Dermis blood vessel endothelial cell (primary cell): ENCODE results near the gene IL24. TPM values are rescaled to one million over a fixed set of nuclear protein-coding genes. Genes with fewer than 3 reads are reported as not detected.
A peak's percentile ranks its signal among the peaks of the same experiment; 100 is the strongest.
"Not testable (repeated sequence)": the region's sequence is repeated elsewhere in the genome, so short reads cannot be mapped to it uniquely, and the experiment has no call there.

ENCODE experiments used
- DNase-seq: peaks from one replicate; pipeline ENCODE4 v3.0.0; 2010
- total RNA-seq: library from RNA; depleted of rRNA; stranded (reverse); fragments of >200 nt; gene quantifications from 2 replicates; pipeline ENCODE4 v1.2.3, GENCODE V29; 2014

The IL24 gene, protein sequence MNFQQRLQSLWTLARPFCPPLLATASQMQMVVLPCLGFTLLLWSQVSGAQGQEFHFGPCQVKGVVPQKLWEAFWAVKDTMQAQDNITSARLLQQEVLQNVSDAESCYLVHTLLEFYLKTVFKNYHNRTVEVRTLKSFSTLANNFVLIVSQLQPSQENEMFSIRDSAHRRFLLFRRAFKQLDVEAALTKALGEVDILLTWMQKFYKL
- not detected in 2 replicates for total RNA-seq

DNA sequence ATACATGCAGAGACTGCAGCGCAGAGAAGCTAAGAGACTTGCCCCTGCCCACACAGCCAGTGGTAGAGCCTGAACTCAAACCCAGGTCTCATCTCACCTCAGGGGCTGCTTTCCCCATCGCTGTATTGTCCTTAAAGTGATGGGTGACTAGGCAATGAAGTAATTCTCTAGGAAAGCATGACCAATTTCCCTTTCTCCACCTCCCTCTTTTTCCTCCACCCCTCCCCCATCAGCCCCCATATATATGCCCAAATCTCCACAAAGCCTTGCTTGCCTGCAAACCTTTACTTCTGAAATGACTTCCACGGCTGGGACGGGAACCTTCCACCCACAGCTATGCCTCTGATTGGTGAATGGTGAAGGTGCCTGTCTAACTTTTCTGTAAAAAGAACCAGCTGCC is at the start of gene IL24:
IL24 (plus strand) TSS at position 269 of the 400 bp plus-strand sequence. CDS start 390 bp downstream, outside the sequence.
- DNase-seq = no peak

DNA sequence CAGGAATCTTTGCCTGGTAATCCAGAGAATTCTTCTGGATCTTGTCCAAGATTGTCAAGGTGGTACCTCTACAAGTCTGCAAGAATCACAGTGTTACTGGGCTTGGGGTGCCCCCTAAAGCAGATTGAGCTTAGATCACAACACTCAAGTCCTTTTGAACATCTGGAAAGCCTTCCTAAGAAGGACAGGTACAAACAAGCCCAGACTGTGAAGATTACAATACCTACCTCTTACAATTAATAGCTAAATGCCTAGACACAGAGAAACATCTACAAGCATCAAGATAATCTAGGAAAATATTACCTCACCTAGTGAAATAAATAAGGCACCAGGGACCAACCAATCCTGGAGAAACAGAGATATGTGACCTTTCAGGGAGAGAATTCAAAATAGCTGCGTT is 49.3 kb upstream of the IL24 start:
- no peak for DNase-seq

DNA sequence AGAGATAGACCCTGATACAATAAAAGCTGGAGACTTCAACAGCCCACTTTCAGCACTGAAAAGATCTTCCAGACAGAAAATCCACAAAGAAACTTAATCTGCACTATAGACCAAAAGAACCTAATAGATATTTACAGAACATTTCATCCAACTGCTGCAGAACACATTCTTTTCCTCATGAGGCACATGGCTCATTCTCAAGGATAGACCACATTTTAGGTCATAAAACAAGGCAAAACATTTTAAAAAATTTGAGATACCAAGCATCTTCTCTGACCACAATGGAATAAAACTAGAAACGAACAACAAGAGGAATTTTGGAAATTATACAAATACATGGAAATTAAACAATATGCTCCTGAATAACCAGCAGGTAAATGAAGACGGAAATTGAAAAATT is 46.8 kb upstream of the IL24 start:
- no peak for DNase-seq

DNA sequence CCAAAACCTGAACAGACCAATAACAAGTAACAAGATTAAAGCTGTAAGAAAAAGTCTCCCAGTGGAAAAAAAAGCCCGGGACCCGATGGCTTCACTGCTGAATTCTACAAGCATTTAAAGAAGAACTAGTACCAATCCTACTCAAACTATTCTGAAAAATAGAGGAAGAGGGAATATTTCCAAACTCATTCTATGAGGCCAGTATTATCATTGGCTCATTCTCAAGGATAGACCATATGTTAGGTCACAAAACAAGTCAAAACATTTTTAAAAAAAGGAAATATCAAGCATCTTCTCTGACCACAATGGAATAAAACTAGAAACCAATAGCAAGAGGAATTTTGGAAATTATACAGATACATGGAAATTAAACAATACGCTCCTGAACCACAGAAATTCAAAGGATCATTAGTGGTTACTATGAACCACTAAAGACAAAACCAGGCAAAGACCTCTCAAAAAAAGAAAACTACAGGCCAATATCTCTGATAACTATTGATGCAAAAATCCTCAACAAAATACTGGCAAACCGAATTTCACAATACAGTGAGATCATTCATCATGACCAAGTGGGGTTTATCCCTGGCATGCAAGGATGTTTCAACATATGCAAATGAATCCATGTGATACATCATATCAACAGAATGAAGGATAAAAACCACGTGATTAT is 45.8 kb upstream of the IL24 start:
- no peak for DNase-seq

DNA sequence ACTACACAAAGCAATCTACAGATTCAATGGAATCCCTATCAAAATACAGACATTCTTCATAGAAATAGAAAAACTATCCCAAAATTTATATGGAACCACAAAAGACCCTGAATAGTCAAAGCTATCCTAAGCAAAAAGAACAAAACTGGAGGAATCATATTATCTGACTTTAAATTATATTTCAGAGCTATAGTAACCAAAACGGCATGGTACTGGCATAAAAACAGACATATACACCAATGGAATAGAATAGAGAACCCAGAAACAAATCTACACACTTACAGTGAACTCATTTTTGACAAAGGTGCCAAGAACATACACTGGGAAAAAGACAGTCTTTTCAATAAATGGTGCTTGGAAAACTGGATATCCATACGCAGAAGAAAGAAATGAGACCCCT is 44.6 kb upstream of the IL24 start:
- DNase-seq = not testable (repeated sequence)

DNA sequence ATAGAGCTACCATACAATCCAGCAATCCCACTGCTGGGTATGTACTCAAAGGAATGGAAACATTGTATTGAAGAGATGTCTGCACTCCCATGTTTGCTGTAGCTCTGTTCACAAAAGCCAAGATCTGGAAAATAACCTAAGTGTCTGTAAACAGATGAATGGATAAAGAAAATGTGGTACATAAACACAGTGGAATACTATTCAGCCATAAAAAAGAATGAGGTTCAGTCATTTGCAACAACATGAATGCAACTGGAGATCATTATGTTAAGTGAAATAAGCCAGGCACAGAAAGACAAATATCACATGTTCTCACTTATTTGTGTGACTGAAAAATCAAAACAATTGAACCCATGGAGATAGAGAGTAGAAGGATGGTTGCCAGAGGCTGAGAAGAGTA is 43.5 kb upstream of the IL24 start:
- DNase-seq = not testable (repeated sequence)

DNA sequence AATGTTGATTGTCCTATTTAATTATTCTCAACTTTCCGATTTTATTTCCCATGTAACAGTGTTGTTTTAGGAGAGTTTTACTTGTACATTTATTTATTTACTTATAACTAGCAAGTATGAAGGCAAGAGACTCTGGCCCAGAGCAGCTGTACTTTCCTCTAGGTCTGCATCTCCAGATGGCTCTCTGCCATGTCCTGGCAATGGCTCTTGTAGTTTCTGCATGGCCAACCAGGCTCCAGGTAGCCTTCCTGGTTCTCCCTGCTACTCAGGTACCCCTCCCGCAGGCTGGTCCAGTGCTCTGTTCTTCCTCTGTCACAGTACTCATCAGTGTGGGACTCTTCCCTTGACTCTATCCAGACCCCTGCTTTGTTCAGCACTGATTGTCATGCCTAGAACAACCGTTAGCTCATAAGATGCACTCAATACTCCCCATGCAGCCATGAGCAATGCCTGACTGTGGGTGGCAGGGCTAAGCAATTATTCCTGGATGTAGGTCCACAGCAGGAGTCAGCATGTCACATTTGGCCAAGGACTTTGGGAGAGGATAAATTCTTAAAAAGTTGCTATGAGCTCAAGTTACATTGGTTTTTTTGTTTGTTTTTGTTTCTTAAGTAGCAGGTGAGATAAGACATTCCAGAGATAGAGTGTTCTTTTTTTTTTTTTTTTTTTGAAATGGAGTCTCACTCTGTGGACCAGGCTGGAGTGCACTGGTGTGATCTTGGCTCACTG is 42.7 kb upstream of the IL24 start:
- no peak for DNase-seq

DNA sequence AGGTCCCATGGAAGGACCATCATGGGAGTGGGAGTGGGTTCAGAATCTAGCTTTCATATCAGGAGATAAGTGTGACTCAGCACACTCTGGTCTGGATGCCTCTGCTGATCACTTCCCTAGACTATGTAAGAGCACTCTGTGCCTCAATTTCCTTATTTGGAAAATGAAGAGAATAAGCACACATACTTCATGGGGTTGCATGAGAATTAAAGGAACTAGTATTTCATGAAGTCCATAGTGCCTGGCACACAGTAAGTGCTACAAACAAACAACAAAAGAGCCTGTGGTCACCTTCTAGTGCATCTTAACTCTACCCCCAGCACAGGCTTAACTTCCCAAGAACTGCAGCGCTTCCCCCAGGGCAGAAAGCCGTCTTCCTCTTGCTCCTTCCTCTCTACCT is 41.4 kb upstream of the IL24 start:
- no peak for DNase-seq

DNA sequence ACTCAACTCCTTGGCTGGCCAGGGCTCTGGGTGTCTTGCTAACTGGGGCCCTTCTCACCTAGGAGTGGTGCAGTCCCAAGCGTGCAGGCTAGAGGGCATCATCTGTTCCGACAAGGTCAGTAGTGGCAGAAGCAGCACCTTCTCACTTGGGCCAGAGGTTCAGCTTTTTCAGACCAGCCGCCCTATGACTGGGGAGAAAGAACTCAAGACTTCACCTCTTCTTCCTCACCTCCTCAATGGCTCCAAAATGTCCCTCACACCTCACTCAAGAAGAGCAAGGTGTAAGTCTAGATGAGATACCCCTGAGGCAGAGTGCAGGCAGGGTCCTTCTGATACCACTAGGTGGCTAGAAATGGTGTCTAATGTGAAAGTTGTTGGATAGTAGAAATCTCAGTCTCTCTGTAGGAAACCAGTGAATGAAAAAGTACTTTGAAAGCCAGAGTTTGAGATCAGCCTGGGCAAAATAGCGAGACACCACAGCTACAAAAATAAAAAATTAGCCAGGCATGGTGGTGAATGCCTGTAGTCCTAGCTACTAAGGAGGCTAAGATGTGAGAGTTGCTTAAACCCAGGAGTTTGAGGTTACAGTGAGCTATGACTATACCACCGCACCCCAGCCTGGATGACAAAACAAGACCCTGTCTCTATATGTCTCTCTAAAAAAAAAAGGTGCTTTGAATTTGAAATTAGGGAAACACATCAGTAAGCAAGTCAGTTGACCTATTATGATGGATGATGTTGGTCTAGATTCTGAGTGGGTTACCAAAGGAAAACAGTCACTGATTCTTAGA is 40.4 kb upstream of the IL24 start:
- DNase-seq = no peak

DNA sequence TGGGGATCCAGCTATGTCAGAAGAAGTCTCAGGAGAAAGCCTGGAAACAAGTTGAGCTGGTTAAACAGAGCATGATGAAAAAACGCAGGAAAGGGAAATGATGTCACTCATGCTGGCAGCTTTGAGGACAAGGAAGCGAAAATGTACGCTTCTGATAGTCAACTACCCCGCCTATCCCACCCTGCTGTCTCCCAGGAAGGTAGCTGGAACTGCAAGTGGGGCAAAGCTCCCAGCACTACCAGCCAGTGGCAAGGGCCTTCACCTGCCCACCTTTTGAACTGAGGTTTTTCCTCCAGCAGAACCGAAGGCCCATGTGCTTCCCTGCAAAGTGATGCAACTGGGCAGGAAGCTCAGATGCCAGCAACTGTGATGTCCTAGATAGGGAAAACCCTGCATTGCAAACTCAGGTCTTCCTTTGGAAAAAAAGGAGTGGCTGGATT is 38.1 kb upstream of the IL24 start:
- DNase-seq = peak; percentile 21

DNA sequence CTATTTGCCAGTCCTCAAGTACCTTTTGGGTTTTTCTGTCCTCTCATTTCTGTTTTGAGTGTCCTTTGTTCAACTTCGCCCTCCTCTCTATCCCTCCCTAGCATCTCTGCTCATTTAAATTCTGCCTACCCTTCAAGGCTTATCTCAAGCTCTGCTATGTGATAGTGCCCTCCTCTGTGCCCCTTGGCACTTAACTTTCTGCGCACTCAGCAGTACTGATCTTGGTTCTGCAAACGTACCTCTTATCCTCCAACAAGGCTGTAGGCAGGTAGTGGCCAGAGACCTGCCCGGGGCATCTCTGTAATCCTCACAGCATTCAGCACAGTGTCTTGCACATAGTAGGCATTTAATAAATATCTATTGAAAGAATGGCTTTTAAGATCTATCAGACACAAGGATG is 37.1 kb upstream of the IL24 start:
- no peak for DNase-seq

DNA sequence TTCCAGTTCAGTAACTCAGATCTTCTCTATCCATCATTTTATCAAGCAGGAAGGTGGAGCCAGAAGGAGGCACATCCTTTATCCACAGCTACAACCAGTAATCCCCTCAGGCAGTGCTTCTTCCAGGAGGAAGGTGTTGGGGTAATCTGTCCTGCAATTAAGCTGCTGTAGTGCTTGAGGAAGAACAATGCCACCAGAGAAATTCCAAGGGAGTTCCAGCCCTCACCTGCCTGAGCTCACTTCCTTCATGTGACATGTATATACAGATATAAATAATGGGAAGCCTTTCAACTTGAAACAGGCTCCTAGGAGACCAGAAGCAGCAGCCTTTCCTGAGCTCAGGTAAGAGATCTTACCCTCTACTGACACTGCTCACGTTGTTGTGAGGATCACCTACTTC is 34.0 kb upstream of the IL24 start:
- no peak for DNase-seq

DNA sequence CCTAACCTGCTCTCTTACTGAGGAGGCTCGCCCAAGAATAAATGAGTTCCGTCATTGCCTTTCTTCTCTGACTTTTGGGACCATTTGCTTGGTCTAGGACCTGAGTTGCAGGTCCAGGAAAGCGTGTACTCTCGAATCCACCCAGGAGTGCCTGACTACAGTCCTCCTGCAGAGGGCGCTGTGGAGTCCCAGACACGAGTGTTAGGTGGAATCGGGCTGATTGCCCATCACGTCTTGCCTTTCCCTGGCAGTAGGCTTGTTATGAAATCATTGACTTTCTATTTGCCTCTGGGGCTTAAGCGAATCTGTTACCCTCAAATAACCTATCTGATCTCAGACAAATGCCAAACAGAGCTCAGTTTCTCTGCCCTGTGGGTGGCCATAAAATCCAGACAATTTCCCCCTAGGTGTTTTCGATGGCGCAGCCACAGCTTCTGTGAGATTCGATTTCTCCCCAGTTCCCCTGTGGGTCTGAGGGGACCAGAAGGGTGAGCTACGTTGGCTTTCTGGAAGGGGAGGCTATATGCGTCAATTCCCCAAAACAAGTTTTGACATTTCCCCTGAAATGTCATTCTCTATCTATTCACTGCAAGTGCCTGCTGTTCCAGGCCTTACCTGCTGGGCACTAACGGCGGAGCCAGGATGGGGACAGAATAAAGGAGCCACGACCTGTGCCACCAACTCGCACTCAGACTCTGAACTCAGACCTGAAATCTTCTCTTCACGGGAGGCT is 32.1 kb upstream of the IL24 start, which contains the start of gene IL20:
IL20 (plus strand) TSS at position 685 of the 733 bp plus-strand sequence. CDS start 230 bp downstream, outside the sequence.
- DNase-seq = peak; percentile 49

DNA sequence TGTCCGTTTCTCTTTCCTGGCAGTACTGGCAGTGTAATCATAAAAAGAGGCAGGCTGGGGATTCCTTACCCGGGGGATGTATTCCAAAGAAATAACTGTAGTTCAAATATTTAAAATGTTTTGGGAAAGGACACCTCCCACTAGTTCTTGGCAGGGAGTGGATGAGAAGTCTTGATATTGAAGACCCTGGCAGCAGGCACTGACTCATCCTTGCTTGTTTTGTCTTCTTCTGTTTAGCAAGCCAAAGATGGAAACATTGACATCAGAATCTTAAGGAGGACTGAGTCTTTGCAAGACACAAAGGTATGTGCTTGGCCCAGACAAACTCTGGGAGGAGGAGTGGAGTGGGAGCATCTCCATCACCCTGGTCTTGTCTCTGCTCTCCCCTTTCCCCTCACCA is 31.2 kb upstream of the IL24 start:
- no peak for DNase-seq

DNA sequence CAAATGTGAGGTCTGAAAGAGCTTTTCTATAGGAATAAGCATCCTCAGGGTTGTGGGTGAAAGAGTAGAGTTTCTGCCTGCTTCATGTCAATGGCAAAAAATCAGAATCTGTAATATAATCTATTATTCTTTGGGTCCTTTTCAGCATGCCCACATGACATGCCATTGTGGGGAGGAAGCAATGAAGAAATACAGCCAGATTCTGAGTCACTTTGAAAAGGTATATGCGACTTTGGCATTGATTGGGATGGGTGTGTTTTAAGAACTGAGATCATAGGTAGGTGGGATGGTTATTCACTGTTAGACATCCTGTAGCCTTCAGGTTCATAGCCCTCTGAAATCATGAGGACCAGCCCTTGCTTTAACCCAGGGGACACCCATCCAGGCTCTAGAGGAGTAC is 30.0 kb upstream of the IL24 start:
- no peak for DNase-seq

DNA sequence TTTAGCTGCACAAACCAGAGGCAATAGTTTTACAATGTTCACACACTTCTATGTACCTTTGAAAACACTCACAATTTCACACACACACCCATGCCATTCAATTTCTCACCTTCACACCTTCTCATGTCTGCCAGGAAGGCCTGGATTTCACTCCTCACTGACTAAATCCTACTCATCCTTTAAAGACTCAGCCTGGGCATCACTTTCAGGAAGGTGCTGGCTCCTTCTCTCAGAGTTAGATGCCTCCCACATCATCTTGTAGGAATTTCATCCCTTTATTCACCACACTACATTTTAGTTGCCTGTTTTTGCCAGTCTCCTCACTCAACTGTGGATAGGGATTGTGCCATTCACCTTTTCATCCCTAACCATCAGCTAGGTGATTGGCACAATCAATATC is 29.5 kb upstream of the IL24 start:
- no peak for DNase-seq

DNA sequence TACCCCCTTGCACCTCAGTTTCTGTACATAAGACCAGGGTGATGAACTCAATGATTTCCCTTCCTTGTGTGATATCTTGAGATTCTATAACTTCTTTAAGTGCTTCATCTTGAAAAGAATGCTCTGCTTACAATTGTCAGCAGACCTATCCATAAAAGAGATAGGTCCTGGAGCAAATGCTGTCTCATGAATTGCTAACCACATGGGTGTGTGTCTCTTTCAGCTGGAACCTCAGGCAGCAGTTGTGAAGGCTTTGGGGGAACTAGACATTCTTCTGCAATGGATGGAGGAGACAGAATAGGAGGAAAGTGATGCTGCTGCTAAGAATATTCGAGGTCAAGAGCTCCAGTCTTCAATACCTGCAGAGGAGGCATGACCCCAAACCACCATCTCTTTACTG is 29.0 kb upstream of the IL24 start:
- no peak for DNase-seq

DNA sequence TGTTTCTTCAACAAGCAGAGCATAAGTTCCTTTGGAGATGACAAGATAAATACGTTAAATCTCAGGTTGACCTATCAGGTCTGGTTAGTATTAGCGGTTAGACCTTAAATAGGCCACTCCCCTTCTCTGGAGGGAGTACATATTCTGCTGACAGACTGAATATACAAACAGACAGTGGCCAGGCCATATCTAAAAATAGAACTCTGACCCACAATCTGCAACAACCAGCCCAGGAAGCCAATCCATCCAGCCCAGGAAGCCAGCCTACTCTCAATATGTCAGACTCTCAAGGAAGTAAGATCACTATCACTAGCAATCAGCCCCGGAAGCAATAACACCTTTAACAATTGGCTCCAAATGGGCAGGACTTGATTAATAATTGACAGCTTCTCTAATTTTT is 25.1 kb upstream of the IL24 start:
- no peak for DNase-seq

DNA sequence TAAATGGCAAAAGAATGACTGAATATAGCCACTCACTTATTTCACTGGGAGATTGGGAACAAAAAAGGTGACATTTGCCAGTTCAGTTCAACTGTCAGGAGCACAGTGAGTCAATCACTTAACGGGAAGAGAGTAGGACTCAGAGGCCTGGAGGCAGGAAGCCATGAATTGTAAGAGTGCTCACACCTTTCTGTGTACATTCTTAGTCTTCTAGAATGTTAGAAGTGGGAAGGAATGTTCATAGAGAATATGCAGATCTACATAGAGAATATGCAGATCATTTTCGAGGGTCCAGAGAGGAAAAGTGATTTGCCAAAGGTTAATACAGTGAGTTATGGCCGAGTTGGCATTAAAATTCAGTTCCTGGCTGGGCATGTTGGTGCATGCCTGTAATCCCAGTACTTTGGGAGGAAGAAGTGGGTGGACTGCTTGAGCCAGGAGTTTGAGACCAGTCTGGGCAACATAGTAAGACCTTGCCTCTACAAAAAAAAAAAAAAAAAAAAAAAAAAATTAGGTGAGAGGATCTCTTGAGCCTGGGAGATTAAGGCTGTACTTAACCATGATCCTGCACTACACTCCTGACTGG is 23.5 kb upstream of the IL24 start:
- no peak for DNase-seq

DNA sequence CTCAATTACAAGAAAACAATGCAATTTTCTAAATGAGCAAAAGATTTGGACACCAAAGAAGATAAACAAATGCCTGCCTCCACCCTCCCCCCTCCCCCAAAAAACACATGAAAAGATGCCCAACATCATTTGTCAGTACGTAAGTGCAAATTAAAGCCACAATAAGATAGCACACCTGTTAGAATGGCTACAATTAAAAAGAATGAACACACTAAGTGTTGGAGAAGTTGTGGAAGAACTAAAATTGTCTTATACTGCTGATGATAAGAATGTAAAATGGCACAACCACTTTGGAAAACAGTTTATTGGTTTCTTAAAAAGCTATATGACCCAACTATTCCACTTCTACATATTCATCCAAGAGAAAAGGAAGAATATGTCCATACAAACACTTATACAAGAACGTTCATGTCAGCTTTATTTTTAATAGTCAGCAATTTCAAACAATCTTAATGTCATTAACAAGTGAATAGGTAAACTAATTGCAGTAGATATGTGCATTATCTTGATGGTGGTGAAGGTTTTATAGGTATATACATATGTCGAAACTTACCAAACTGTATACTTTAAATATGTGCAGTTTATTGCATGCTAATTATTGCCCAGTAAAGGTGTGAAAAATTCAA is 21.4 kb upstream of the IL24 start:
- DNase-seq = no peak

DNA sequence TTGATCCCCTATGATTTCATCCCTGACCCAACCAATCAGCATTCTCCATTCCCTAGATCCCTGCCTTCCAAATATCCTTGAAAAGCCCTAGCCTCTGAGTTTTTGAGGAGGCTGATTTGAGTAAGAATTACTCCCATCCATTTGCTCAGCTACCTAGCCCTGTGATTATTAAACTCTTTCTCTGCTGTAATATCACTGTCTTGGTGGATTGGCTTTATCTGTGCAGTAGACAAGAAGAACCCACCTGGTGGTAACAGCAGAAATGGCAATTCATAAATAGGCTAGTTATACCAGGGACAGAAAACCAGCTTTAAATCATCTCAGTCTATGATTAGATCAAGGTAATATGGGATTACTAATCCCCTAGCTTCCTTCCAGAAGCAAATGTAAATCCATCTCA is 18.8 kb upstream of the IL24 start:
- no peak for DNase-seq
